BE2C (cell line): ENCODE measurements around the gene BACH2.
"Not testable (repeated sequence)": the region's sequence is repeated elsewhere in the genome, so short reads cannot be mapped to it uniquely, and the experiment has no call there.

Source experiments
- DNase-seq: peaks from one replicate; pipeline ENCODE4 v3.0.0-alpha.2; 2020
- H3K27me3 ChIP-seq: fragments of 250-450 bp; sonication (Bioruptor Pico); 2 replicates; pipeline ENCODE4 v1.5.1; 2020; ENCODE audit warnings: mild to moderate bottlenecking
- H3K36me3 ChIP-seq: fragments of 250-450 bp; sonication (Bioruptor Pico); 2 replicates; pipeline ENCODE4 v1.5.1; 2020; ENCODE audit warnings: mild to moderate bottlenecking
- H3K4me1 ChIP-seq: fragments of 250-450 bp; sonication (Bioruptor Pico); 2 replicates; pipeline ENCODE4 v1.5.1; 2020
- H3K4me3 ChIP-seq: 2 replicates; pipeline ENCODE4 v1.5.1; 2011; ENCODE audit warnings: low read depth, low read length
- H3K9me3 ChIP-seq: fragments of 250-450 bp; sonication (Bioruptor Pico); 2 replicates; pipeline ENCODE4 v1.5.1; 2020
- CTCF ChIP-seq: IDR thresholded peaks from 2 replicates; pipeline ENCODE4 v1.5.1; 2012; ENCODE audit warnings: mild to moderate bottlenecking, low read depth, low read length

The BACH2 gene

GRCh38 chr6:90068703-90069523 lies 227.7 kb downstream of the BACH2 start:
- TF ChIP-seq CTCF = no peak
- no peaks in the 10 kb centered on the region for H3K9me3 ChIP-seq
- H3K36me3 ChIP-seq = no peaks in the 10 kb centered on the region
- H3K4me1 ChIP-seq = no peaks in the 10 kb centered on the region
- H3K27me3 ChIP-seq = peaks cover 53% of the 10 kb centered on the region
- no peak overlapping the region for H3K4me3 ChIP-seq
- no peak for DNase-seq

GRCh38 chr6:90068264-90068663 lies 228.4 kb downstream of the BACH2 start:
- no peaks in the 10 kb centered on the region for H3K9me3 ChIP-seq

GRCh38 chr6:90066697-90067096 lies 229.9 kb downstream of the BACH2 start:
- H3K9me3 ChIP-seq = no peaks in the 10 kb centered on the region
- no peak for TF ChIP-seq CTCF
- no peak overlapping the region for H3K4me3 ChIP-seq
- no peaks in the 10 kb centered on the region for H3K36me3 ChIP-seq
- no peaks in the 10 kb centered on the region for H3K4me1 ChIP-seq
- no peak for DNase-seq
- H3K27me3 ChIP-seq = peaks cover 38% of the 10 kb centered on the region

More at GRCh38 chr6:90068264-90068663, 228.4 kb downstream of the BACH2 start:
- no peak for TF ChIP-seq CTCF
- Histone ChIP-seq H3K27me3 (peaks cover 47% of the 10 kb centered on the region), H3K36me3 (no peaks in the 10 kb centered on the region), H3K4me1 (no peaks in the 10 kb centered on the region), H3K4me3 (no peak overlapping the region)
- no peak for DNase-seq

GRCh38 chr6:90065173-90065572 lies 231.5 kb downstream of the BACH2 start:
- Histone ChIP-seq H3K4me3 (no peak overlapping the region), H3K4me1 (no peaks in the 10 kb centered on the region), H3K9me3 (no peaks in the 10 kb centered on the region), H3K27me3 (peaks cover 23% of the 10 kb centered on the region), H3K36me3 (no peaks in the 10 kb centered on the region)
- no peak for DNase-seq
- no peak for TF ChIP-seq CTCF

- Histone ChIP-seq H3K4me3 (no peak overlapping the region), H3K36me3 (no peaks in the 10 kb centered on the region), H3K27me3 (peaks cover 12% of the 10 kb centered on the region), H3K4me1 (no peaks in the 10 kb centered on the region), H3K9me3 (no peaks in the 10 kb centered on the region)
- DNase-seq = no peak
- no peak for TF ChIP-seq CTCF
Measured at GRCh38 chr6:90062667-90063066, 234.0 kb downstream of the BACH2 start.

GRCh38 chr6:90062051-90062450 lies 234.6 kb downstream of the BACH2 start:
- H3K27me3 ChIP-seq = peaks cover 7% of the 10 kb centered on the region
- no peaks in the 10 kb centered on the region for H3K9me3 ChIP-seq
- no peak for TF ChIP-seq CTCF
- no peak for DNase-seq
- no peaks in the 10 kb centered on the region for H3K36me3 ChIP-seq
- H3K4me1 ChIP-seq = no peaks in the 10 kb centered on the region
- H3K4me3 ChIP-seq = no peak overlapping the region

GRCh38 chr6:90059178-90059577 lies 237.5 kb downstream of the BACH2 start:
- H3K36me3 ChIP-seq, DNase-seq, H3K27me3 ChIP-seq, H3K9me3 ChIP-seq, H3K4me1 ChIP-seq, H3K4me3 ChIP-seq: not testable (repeated sequence)

- not testable (repeated sequence) for DNase-seq, H3K36me3 ChIP-seq, H3K4me3 ChIP-seq, H3K27me3 ChIP-seq, H3K9me3 ChIP-seq, H3K4me1 ChIP-seq
Measured at GRCh38 chr6:90055924-90056323, 240.7 kb downstream of the BACH2 start.

- not testable (repeated sequence) for H3K4me3 ChIP-seq, H3K4me1 ChIP-seq, H3K9me3 ChIP-seq, H3K27me3 ChIP-seq, DNase-seq, H3K36me3 ChIP-seq
Measured at GRCh38 chr6:90054193-90054592, 242.4 kb downstream of the BACH2 start.
